ENCODE data around the gene CD302. TPM values are rescaled to one million over a fixed set of nuclear protein-coding genes. Genes with fewer than 3 reads are reported as not detected.
A peak's percentile ranks its signal among the peaks of the same experiment; 100 is the strongest.
"Not testable (repeated sequence)": the region's sequence is repeated elsewhere in the genome, so short reads cannot be mapped to it uniquely, and the experiment has no call there.

The CD302 gene
- 10 to 100 TPM; 25.1 to 31.4 TPM for total RNA-seq
- long read RNA-seq, transcript CD302-201 (6 exons, 3,741 nt), result major isoform, 5 of 12 reads
- long read RNA-seq, partial matches to known transcripts, result 0 of 12 reads
- long read RNA-seq, other reads (novel, unspliced or antisense), result 4 of 12 reads

DNA sequence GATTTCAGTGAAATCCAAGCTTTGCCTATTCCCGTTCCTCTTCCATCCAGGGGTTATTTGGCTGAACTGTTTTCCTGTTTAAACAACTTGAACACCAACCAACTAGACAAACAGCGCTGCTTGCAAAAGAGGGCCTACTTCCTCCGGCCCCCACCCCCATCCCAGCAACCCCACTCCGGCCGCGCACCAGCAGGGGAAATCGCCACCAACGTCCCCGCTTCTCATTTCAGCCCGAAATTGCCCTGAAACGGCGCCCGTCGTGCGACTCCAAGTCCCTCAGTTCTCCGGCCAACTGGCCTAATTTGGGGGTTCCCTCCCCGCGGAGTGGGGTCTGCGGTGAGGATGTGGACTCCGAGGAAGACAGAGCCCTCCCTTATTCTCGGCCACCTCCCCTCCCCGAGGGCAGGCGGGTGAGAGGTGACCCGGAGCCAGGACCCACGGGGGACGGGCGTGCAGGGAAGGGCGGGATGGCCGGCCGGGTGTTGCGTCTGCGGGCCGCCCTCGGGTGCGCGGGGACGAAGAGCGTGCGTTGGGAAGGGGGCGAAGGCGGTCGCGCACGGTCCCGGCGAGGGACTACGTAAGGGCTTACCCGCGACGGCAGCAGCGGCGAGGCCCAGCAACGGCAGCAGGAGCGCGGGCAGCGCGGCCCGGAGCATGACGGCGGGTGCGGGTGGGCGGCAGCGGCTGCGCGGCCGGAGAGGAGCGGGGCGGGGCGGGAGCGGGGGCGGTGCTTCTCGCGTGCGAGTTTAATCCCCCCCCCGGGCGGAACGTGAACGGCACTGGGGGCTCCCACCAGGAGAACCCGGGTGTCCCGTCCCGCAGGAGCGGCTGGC, at the start of gene CD302:
TSS of gene CD302 (minus strand) at position 666 of the 833 bp plus-strand sequence. CDS start at position 656, 10 bp downstream.
- intact Hi-C loops (cut with DNase I), result no loop called here
- ATAC-seq (peak; percentile 89 to 93), DNase-seq (peak; percentile 87)

DNA sequence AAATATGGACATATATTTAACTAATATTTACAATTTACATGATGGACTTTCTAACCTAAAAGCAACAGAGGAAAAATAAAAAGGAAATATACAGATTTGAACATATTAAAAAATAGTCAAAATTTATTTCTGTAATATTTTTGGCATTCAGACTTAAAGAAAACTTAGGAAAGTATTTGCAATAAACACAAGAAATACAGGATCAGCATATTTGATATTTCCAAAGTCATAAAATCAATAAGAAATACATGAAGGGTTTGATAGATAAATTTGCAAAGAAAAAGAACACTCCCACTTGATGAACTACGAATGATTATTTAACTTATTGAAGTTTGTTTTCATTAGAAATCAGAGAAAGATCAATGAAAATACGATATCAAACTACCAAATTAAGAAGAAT, 48.6 kb upstream of the CD302 start:
- ATAC-seq (no peak), DNase-seq (no peak)
- intact Hi-C loops (cut with DNase I), result no loop called here

DNA sequence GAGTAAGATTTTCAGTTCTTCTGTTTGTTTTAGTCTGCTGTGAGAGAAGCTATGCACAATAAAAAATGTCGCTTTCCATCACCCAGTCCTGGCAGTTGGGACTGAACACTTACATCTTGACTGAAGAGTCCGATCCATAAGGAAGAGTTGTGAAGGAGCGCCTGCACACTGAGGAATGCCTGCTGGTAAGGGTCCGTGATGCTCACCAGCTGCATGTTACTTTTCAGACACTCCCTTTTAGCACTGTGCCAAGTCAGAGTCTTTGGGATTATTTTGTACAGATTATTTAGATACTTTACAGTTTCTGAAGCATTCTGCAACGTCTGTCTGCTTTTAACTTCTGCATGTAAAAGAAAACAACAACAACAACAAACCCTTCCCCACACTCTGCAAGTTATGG, 42.6 kb upstream of the CD302 start:
- DNase-seq (no peak), ATAC-seq (no peak)
- intact Hi-C loops (cut with DNase I), result no loop called here

DNA sequence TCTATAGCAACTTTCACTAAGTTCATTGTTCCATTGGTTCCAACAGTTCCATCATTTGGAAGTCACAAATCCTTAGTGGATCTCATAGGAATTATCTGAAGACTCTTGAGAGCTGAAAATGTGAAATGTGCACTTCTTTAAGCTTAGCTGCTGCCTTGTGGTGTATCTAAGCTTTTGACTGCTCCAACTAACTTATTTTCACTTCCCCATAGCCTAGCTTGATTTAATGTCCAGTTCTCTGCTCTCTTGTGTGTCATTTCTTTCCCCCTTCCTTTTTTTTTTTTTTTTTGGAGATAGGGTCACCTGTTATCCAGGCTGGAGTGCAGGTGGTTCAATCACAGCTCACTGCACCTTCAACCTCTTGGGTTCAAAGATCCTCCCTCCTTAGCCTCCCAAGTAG, 34.9 kb upstream of the CD302 start:
- ATAC-seq (no peak), DNase-seq (no peak)
- intact Hi-C loops (cut with DNase I), result no loop called here

GRCh38 chr2:159832026-159832425, 34.0 kb upstream of the CD302 start:
- no peak for ATAC-seq
- intact Hi-C loops (cut with DNase I), result no loop called here

GRCh38 chr2:159829376-159829775, 31.4 kb upstream of the CD302 start:
- DNase-seq (no peak), ATAC-seq (no peak)
- intact Hi-C loops (cut with DNase I), result no loop called here

More at GRCh38 chr2:159832026-159832425, 34.0 kb upstream of the CD302 start:
- no peak for DNase-seq

GRCh38 chr2:159828738-159829137, 30.7 kb upstream of the CD302 start:
- ATAC-seq (no peak), DNase-seq (no peak)
- intact Hi-C loops (cut with DNase I), result no loop called here

- intact Hi-C loops (cut with DNase I); ATAC-seq: not testable (repeated sequence)
Observed at GRCh38 chr2:159822478-159822833, 24.4 kb upstream of the CD302 start.

GRCh38 chr2:159821775-159822477, 23.9 kb upstream of the CD302 start:
- DNase-seq; intact Hi-C loops (cut with DNase I); ATAC-seq: not testable (repeated sequence)

More at GRCh38 chr2:159822478-159822833, 24.4 kb upstream of the CD302 start:
- DNase-seq, result not testable (repeated sequence)

DNA sequence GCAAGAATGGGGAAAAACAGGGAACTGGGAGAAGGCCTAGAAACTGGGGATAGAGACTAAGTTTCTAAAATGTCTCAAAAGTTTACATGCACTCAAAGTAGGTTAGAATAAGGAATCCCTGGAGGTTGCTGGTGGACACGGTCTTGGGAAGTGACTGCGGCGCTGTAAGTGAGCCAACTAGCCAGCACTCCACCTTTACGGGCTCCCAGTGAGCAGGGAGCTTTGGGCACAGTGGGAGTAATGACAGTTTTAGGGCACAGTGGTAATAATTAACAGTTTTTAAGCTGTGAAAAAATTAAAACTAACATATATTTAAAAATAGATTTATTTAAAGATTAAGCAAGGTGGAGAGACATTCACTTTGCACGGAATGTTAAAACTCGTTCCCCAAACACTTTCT, 20.9 kb upstream of the CD302 start:
- no peak for ATAC-seq
- DNase-seq, result no peak
- intact Hi-C loops (cut with DNase I), result no loop called here

DNA sequence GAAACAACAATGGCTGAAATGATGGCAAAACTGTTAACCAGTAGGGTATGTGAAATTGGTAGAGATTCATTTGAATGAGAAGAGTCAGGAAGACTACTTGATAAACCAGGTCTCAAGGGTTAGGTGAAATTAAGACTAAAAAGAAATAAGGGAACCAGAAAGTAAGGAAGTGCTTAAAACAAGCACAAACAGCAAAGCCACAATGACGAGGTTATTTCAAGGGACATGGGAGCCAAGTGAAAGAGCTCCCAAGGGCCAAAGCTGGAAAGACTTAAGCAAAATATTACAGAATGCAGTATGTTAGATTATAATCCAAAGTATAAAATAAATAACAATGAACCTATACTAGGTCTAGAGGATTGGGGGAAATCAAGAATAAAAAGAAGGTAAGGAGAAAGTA, 19.3 kb upstream of the CD302 start:
- ATAC-seq (no peak), DNase-seq (no peak)
- intact Hi-C loops (cut with DNase I), result no loop called here

DNA sequence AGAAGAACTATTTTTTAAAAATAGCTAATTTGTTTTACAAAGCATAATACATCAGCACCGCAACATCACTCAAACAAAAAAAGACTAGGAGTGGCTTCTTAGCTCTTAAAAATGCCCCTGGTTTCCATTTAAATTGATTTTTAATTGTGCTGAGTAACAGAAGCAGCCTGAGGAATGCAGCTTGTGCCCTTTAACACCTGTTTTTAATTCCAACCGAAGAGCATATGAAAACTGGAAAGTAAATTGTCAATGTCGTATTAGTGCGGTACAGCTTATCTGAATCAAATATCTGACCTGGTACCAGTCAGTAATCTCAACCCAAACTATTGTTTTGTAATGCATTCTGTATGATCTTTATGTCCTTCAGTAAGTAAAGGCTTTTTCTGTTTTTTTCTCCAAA, 13.2 kb upstream of the CD302 start:
- no peak for DNase-seq
- ATAC-seq, result no peak
- intact Hi-C loops (cut with DNase I), result no loop called here

DNA sequence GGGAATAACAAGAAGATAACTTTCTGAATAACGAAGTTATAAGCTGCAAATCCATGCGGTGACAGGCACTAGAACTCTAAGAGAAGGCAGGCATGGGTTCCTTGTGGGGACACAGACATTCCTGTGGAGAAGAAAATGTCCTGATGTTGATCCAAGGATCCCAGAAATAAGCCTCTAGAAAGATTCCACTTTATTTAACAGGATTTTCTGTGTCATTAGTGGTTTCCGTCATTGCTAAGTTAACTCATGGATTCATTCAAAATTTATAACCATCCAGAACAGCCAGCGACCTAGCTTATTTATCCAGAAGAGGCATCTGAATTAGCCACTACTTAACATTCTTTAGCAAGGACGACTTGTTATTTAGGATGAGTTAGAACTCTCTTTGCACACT, 10.0 kb upstream of the CD302 start:
- DNase-seq (no peak), ATAC-seq (no peak)
- intact Hi-C loops (cut with DNase I), result no loop called here

DNA sequence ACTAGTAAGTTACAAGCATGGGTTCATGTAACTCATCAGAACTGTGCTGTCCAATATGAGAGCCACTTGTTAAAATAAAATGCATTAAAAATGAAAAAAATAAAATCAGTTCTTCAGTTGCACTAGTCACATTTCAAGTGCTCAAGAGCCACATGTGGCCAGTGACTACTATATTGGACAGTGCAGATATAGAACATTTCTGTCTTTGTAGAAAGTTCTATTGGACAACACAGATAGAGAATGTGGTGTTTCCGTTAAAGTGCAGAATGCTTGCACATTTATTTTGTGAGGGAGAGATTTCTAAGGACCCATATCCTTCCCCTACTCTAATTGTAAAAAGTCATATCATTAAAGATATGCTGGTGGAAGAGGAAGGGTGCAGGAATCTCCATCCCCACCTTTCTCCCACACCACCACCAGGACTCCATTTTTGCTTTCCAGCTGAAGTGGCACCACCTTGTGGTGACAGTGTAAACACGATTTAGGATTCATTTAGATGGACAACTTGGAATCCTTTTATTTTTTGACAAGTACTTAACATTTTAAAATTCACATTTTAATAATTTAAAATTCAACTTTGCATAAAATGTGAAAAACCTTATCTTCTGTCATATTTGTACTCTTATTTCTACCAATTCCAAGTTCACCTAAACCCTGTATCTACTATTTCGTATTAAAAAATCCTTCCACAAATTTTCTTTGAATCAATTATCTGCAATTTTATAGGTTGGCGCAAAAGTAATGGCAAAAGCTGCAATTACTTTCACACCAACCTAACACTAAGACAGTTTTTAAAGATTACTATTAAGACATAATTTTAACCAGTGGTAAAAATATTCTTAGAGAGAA, 9.4 kb upstream of the CD302 start:
- intact Hi-C loops (cut with DNase I), result no loop called here
- no peak for DNase-seq
- ATAC-seq, result peak in 1 of 2 donors; percentile 62

DNA sequence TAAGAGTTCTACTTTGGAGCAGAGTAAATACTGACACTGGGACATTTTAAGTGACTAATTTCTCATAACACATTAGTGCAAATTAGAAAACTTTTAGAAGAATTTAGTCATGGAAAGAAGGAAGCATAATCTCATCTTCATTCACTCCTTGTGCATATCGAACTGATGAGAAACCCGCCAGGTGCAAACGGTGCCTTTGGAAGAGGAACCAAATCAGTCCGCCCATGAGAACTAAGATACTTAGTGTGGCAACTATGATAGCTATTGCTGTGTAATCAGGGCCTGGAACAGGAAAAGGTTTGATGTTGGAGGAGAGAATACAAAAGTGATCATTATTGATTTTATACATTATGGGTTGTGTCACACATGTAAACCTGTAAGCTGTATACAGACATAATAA, 6.9 kb upstream of the CD302 start:
- ATAC-seq, result no peak
- DNase-seq, result no peak
- intact Hi-C loops (cut with DNase I), result no loop called here

- intact Hi-C loops (cut with DNase I), result no loop called here
- ATAC-seq, result no peak
- DNase-seq, result no peak
Observed at GRCh38 chr2:159803235-159803962, 5.4 kb upstream of the CD302 start.

GRCh38 chr2:159802673-159803072, 4.7 kb upstream of the CD302 start:
- ATAC-seq, result no peak
- DNase-seq, result no peak
- intact Hi-C loops (cut with DNase I), result no loop called here

GRCh38 chr2:159799833-159800232, 1.8 kb upstream of the CD302 start:
- no peak for ATAC-seq
- intact Hi-C loops (cut with DNase I), result no loop called here
- no peak for DNase-seq

DNA sequence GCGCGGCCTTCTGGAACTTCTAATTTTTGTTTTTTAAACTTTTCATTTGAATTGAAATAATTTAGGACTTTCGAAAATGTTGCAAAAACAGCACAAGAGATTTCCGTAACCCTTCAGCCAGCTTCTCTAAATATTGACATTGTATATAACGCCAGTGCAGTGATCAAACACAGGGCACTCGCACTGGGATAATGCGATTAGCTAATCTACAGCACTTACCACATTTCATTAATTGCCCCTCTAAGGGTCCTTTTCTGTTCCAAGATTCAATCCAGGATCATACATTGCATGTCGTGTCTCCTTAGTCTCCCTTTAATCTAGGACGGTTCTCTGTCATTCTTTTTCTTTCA, 343 bp upstream of the CD302 start:
- intact Hi-C loops (cut with DNase I), result no loop called here
- ATAC-seq, result peak in 1 of 2 donors; percentile 3
- no peak for DNase-seq

Measured in left cardiac atrium (tissue), 4 donors.